ENCODE measurements around the gene CHD9.

DNA sequence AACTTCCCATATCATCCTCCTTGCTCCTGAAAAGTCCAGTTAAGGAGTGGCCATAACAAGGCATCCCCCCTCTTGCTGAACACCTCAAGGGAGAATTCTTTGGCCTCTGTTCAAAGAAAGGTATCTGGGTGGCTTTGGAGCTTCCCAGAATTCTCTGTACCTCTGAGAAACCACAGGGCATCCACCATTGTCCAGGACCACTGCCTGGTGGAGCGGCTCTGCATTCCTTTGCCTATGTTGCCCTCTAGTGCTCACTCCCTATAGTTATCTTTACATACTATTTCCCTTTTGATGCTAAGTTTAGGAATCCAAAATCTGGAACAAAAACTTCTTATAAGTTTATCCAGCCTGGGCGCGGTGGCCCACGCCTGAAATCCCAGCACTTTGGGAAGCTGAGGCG lies 32.4 kb upstream of the CHD9 start:
- TF ChIP-seq, protein P1, sequence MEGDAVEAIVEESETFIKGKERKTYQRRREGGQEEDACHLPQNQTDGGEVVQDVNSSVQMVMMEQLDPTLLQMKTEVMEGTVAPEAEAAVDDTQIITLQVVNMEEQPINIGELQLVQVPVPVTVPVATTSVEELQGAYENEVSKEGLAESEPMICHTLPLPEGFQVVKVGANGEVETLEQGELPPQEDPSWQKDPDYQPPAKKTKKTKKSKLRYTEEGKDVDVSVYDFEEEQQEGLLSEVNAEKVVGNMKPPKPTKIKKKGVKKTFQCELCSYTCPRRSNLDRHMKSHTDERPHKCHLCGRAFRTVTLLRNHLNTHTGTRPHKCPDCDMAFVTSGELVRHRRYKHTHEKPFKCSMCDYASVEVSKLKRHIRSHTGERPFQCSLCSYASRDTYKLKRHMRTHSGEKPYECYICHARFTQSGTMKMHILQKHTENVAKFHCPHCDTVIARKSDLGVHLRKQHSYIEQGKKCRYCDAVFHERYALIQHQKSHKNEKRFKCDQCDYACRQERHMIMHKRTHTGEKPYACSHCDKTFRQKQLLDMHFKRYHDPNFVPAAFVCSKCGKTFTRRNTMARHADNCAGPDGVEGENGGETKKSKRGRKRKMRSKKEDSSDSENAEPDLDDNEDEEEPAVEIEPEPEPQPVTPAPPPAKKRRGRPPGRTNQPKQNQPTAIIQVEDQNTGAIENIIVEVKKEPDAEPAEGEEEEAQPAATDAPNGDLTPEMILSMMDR (IDR thresholded peaks at IDR 0.05): peak in 5 of 6 experiments; percentile 14 to 38 (median 20)
- no peak for TF ChIP-seq POLR2A (IDR thresholded peaks at IDR 0.05)

Data from thyroid gland (tissue), 4 donors.